Measurements from ENCODE around the gene TMEM247.
"Not testable (repeated sequence)": the region's sequence is repeated elsewhere in the genome, so short reads cannot be mapped to it uniquely, and the experiment has no call there.

Gene TMEM247

GRCh38 chr2:46504685-46505471, 25.5 kb downstream of the TMEM247 start:
- no peak for TF ChIP-seq POLR2A (IDR thresholded peaks at IDR 0.05; ENCODE audit: low read depth, low read length)
- DNase-seq (ENCODE audit: insufficient read length, low spot score) (no peak), FAIRE-seq (no peak)

- FAIRE-seq: no peak
- DNase-seq (ENCODE audit: insufficient read length, low spot score): no peak
- TF ChIP-seq POLR2A (IDR thresholded peaks at IDR 0.05; ENCODE audit: low read depth, low read length): no peak
These were observed 26.1 kb downstream of the TMEM247 start for GRCh38 chr2:46505472-46505783.

GRCh38 chr2:46506131-46506706, 26.9 kb downstream of the TMEM247 start:
- FAIRE-seq: no peak
- no peak for TF ChIP-seq POLR2A (IDR thresholded peaks at IDR 0.05; ENCODE audit: low read depth, low read length)

GRCh38 chr2:46508312-46508711, 28.9 kb downstream of the TMEM247 start:
- no peak for TF ChIP-seq POLR2A (IDR thresholded peaks at IDR 0.05; ENCODE audit: low read depth, low read length)
- no peak for DNase-seq (ENCODE audit: insufficient read length, low spot score)
- no peak for FAIRE-seq

More at GRCh38 chr2:46506131-46506706, 26.9 kb downstream of the TMEM247 start:
- DNase-seq (ENCODE audit: insufficient read length, low spot score): no peak

- no peak for TF ChIP-seq POLR2A (IDR thresholded peaks at IDR 0.05; ENCODE audit: low read depth, low read length)
- DNase-seq (ENCODE audit: insufficient read length, low spot score) (no peak), FAIRE-seq (no peak)
These were observed 29.4 kb downstream of the TMEM247 start for GRCh38 chr2:46508759-46509158.

- TF ChIP-seq POLR2A (IDR thresholded peaks at IDR 0.05; ENCODE audit: low read depth, low read length): no peak
- FAIRE-seq (no peak), DNase-seq (ENCODE audit: insufficient read length, low spot score) (no peak)
These were observed 30.4 kb downstream of the TMEM247 start for GRCh38 chr2:46509804-46510203.

GRCh38 chr2:46510598-46511177, 31.3 kb downstream of the TMEM247 start:
- no peak for TF ChIP-seq POLR2A (IDR thresholded peaks at IDR 0.05; ENCODE audit: low read depth, low read length)
- DNase-seq (ENCODE audit: insufficient read length, low spot score): no peak
- no peak for FAIRE-seq

GRCh38 chr2:46512185-46512584, 32.8 kb downstream of the TMEM247 start:
- FAIRE-seq (no peak), DNase-seq (ENCODE audit: insufficient read length, low spot score) (no peak)
- TF ChIP-seq POLR2A (IDR thresholded peaks at IDR 0.05; ENCODE audit: low read depth, low read length): no peak

GRCh38 chr2:46514738-46515137, 35.4 kb downstream of the TMEM247 start:
- TF ChIP-seq POLR2A (IDR thresholded peaks at IDR 0.05; ENCODE audit: low read depth, low read length): no peak
- FAIRE-seq (no peak), DNase-seq (ENCODE audit: insufficient read length, low spot score) (no peak)

GRCh38 chr2:46517485-46517884, 38.1 kb downstream of the TMEM247 start:
- FAIRE-seq (no peak), DNase-seq (ENCODE audit: insufficient read length, low spot score) (no peak)
- no peak for TF ChIP-seq POLR2A (IDR thresholded peaks at IDR 0.05; ENCODE audit: low read depth, low read length)

GRCh38 chr2:46518861-46519260, 39.5 kb downstream of the TMEM247 start:
- FAIRE-seq (no peak), DNase-seq (ENCODE audit: insufficient read length, low spot score) (no peak)
- no peak for TF ChIP-seq POLR2A (IDR thresholded peaks at IDR 0.05; ENCODE audit: low read depth, low read length)

GRCh38 chr2:46519265-46519664, 39.9 kb downstream of the TMEM247 start:
- FAIRE-seq: no peak
- no peak for DNase-seq (ENCODE audit: insufficient read length, low spot score)
- TF ChIP-seq POLR2A (IDR thresholded peaks at IDR 0.05; ENCODE audit: low read depth, low read length): no peak

- no peak for DNase-seq (ENCODE audit: insufficient read length, low spot score)
- no peak for TF ChIP-seq POLR2A (IDR thresholded peaks at IDR 0.05; ENCODE audit: low read depth, low read length)
These were observed 40.9 kb downstream of the TMEM247 start for GRCh38 chr2:46520130-46520711.

GRCh38 chr2:46521215-46521683, 41.9 kb downstream of the TMEM247 start:
- DNase-seq (ENCODE audit: insufficient read length, low spot score): no peak
- TF ChIP-seq POLR2A (IDR thresholded peaks at IDR 0.05; ENCODE audit: low read depth, low read length): no peak
- no peak for FAIRE-seq

More at GRCh38 chr2:46520130-46520711, 40.9 kb downstream of the TMEM247 start:
- no peak for FAIRE-seq

- not testable (repeated sequence) for FAIRE-seq; DNase-seq (ENCODE audit: insufficient read length, low spot score)
These were observed 43.0 kb downstream of the TMEM247 start for GRCh38 chr2:46522385-46522784.
